NK-92 (cell line): ENCODE data around the gene EYS.
"Not testable (repeated sequence)": the region's sequence is repeated elsewhere in the genome, so short reads cannot be mapped to it uniquely, and the experiment has no call there.

Experiments
- DNase-seq: peaks from one replicate; lab custom pipeline; 2025; ENCODE audit not compliant: unreplicated experiment; lab: John Stamatoyannopoulos, UW

The EYS gene

DNA sequence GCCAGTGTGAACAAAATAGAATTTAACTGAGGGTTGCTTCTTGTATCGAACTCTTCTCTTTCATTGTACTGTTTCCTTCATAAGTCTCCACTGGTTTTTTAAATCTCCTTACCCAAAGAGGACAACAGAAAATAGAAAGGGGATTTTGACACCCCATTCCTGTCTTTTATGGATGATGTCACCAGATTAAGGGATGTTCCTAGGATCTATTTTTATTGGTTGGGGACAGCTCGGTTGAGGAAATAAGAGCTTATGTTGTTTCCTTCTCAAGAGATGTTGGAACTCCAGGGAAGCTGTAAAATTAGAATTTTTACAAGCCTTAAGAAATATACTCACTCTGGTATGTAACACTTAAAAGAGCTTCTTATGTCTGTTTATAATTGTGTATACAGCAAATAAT lies 1900.0 kb downstream of the EYS start:
- DNase-seq: no peak

DNA sequence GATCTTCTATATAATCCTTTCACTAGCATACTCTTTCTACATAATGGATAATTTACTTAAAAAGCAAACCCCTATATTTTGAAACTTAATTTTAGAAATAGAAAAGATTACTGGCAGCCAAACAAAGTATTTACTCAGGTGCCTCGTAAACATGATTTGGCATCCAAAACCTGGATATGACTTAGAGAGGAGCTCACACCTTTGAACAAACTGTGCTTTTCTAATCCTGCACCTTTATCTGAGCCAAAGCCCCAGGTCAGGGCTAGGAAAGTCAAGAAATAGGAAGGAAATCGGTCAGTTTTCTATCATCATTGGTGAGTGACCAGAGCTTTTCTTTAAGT lies 1900.5 kb downstream of the EYS start:
- no peak for DNase-seq

DNA sequence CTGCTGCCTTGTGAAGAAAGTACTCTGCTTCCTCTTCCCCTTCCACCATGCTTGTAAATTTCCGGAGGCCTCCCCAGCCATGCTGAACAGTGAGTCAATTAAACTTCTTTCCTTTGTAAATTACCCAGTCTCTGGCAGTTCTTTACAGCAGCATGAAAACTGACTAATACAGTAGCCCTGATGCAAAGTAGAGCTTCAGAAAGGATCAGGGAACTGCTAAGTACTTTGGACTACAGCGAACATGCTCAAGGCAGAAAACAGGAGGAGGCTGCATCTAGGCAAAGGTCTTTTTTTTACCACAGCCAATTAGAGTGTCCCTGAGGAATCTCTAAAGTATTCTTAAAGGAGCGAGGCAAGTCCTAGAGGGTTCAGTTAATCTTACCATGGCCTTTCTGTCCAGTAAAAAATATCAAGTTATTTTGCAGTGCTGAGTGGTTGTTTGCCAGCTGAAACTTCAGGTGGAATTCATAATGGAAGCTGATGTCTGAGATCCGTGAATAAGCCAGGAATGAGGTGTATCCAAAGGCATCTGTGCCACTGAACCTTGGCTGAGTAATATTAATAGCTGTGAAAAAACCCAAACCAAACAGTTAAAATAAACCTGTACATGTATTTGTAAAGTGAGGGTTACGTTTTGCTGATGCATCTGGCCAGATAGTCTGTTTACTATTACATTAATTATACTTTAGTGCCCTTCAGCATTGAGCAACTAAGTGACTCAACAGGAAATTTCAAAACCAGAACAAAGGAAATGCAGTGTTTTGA lies 1901.0 kb downstream of the EYS start:
- no peak for DNase-seq

DNA sequence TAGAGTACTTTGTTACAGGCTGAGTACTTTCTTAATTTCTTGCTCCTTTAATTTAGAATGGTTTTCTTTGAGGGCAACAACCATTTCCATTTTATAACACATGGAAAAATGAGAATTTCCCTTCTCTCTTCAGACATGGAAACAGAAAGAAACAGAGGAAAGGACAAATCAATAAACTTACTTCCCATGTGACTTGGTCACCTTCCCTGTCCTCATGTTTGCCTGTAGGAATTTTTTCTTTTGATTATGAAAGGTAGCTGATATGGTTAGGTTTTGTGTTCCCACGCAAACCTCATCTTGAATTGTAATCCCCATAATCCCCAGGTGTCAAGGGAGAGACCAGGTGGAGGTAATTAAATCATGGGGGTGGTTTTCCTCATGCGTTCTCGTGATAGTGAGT lies 1901.7 kb downstream of the EYS start:
- DNase-seq: no peak

DNA sequence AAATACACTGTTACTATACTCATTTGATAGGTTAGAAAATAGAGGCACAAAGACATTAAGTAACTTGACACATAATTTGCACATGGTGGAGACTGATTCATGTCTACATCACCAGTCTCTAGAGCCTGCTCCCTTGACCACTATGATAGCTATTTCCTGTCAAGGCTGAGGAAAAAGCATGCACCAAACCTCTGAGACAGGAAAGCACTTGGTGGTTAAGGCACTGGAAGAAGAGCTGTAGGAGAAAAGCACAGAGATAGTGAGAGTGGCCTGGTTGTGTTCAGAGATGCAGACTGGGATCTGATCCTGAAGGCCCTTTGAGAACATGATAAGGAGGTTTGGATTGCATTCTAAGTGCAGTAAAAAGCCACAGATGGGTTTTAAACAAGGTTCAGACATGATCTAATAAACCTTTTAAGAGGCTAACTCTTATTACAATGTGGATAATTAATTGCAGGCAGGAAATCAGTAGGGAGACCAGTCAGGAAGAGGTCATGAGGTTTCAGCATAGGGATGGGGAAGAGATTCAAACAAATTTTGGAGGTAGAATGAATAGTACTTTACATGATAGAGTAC lies 1902.6 kb downstream of the EYS start:
- DNase-seq: no peak

DNA sequence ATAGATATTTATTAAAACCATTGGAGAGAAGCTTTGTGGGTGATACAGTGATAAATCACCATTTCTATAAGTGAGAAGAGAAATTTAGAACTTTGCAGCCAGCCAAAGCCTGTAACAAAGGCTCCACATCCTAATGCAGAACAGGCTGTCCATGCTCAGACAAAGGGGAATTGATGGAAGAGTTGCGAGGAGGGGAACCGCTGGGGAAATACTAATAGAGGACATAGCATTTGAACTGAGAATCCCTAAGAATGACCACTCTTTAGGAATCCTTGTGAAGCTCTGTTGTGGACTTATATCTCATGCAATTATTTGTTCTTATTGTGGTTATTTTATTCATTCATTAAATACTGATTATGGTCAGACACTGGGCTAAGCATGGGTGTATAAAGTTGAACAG lies 1903.7 kb downstream of the EYS start:
- no peak for DNase-seq

DNA sequence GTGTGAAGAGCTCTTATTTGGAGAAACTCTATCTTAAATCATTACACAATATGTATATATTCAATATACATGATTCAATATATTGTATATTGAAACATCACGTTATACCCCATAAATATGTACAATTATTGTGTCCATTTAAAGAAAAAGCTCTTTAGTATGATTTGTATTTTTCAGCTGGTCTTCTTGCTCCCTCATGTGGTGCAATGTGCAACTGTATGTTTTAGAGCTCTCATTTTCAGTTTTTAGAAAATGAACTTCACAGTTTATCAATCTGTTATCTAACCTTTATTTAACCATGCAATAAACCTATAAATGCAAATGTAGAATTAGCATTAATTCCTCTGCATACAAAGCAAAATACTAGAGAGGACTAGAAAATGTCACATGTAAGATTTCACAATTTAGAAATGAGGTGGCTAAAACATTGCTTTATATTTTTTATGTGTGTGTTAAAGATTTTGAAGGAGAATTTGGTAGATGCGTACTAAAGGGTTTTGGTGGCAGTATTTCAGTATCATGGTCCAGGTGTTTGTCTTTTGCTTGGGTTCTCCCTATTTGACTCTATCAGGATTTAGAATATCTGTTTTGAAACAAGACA lies 1904.3 kb downstream of the EYS start:
- DNase-seq: no peak

DNA sequence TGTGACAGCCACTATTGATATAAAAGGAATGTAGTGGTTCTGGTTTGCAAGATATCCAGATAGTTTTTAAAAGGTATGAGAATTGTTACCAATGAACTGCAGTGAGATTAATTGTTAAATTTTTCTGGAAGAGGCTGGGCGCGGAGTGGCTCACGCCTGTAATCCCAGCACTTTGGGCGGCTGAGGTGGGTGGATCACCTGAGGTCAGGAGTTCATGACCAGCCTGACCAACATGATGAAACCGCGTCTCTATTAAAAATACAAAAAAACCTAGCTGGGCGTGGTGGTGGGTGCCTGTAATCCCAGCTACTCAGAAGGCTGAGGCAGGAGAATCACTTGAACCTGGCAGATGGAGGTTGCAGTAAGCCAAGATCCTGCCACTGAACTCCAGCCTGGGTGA lies 1906.6 kb downstream of the EYS start:
- DNase-seq: not testable (repeated sequence)

DNA sequence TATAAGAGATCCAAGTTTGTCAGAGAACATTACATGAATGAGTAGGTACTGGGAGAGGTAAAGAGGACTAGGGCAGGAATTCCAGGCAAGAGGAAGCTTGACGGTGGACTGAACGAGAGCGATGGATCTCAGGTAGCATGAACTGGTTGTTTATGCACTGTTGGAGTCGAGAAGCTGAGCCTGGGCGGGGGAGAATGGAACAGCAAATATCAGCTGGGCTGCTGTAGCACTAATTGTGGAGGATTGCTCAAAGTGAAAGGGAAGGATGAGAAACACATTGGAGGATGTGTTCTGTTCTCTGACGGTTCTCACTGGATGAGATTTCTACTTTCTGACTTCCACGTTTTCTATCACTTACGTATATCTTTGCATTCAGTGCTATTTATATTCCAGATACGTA lies 1907.2 kb downstream of the EYS start:
- DNase-seq: no peak

DNA sequence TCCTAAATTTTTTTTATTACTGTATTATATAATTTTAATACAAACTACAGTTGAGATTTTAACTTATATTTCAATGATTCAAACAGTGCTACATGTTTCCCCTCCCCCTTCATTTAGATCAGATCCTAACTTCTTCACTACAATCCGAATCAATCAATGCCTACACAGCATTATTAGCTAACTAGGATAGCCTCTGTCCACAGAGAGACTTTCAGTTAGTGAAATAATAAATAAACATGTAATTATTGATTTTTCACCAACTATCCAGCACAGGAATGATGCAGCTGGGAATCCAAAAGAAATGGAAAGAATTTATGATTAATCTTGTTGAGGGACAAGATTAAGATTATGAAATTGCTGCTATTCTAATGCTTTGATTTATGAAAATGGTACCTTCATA lies 1907.7 kb downstream of the EYS start:
- no peak for DNase-seq

DNA sequence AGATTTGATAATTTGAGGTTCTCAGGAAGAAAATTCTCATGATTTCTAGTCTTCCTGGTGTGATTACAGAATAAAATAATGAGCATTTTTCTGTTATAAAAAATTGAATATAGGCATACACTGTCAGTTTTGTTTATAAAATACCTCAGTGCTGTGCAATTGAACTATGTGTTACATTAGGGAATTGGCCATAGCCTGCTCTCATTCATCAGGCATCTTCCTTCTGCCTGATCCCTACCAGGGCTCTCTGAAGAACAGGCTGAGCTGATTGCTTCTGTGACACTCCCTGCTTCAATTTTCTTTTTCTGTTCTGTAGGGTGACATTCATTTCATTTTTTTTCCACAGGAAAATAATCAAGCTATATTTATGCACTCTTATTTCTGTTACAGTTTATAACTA lies 1908.6 kb downstream of the EYS start:
- DNase-seq: no peak

DNA sequence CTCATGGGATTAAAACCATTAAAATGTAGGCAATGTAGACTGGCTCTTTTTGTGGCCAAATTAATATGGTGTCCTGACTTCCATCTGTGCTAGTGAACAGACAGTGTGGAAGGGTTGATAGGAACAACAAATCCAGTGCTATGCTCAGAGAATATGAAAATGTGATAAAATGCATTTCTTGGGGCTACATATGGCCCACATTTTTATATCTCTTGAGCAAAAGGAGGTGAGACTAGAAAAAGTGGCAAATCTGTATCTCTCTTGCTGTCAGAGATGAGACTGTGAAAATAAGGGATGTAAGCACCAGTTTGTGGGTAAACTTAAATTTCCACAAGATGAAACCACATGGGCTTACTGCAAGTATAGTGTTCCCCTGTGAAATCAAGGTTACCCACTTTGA lies 1909.3 kb downstream of the EYS start:
- no peak for DNase-seq

DNA sequence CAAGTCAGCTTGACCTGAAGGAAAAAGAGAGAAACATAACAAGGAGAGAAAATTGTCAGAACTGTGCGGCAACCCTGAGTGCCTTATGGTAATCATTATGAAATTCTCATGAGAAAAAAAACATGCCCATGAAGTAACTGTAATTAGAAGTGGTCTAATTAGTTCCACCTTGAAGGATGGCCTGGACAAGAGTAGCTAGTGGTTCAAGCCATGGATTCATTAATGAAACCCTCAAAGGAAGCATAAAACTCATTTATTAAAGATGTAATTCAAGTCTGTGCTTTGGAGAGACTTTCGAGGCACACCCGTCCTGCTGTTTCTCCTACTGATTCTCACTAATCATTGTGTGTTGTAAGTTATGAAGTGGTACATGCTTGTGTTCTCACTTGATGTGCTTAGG lies 1911.2 kb downstream of the EYS start:
- DNase-seq: no peak

DNA sequence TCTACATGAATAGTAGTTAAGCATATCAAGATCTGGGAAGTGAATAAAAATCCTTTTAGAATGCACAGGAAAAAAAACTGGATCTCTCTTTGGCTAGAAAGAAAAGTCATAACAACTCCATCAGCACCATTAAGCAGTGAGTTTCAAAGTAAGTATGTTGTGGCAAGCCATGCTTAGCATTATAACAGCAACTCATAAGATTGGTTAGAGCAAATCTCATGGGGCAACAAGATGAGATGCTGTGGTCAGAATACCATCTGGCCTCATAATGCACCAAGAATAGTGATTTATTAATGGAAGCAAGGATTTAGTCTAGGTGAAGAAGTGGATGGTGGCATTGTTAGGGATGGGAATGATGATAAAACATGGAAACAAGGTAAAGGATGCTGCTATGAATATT lies 1912.0 kb downstream of the EYS start:
- no peak for DNase-seq

DNA sequence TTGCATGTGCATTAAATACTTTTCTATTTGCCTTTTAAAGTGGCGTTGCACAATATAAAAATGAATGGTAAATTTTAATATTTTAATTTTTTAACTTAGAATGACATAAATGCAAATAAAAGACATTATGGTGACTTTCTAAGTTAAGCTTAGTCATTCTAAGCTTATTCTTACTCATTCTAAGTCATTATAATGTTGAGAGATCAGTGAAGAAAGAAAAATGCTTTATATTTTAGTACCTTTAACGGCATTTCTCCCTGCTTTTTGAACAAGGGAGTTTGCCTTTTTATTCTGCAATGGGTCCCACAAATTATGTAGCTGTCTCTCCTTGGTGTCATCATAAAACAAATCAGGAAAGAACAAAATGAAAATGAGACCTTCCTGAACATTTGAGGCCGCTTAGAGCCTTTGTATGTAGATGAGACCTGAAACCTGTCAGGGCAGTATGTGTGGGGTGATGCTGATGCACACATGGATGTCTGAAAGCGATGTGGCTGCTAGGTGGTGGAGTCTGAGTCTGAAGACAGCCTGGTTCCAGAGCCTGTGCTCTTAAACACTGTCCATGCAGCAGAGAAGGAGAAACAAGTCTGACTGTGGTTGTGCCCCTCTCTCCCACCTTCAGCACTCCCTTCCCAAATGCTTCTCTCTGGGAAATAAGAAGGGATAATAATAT lies 1913.4 kb downstream of the EYS start:
- no peak for DNase-seq

DNA sequence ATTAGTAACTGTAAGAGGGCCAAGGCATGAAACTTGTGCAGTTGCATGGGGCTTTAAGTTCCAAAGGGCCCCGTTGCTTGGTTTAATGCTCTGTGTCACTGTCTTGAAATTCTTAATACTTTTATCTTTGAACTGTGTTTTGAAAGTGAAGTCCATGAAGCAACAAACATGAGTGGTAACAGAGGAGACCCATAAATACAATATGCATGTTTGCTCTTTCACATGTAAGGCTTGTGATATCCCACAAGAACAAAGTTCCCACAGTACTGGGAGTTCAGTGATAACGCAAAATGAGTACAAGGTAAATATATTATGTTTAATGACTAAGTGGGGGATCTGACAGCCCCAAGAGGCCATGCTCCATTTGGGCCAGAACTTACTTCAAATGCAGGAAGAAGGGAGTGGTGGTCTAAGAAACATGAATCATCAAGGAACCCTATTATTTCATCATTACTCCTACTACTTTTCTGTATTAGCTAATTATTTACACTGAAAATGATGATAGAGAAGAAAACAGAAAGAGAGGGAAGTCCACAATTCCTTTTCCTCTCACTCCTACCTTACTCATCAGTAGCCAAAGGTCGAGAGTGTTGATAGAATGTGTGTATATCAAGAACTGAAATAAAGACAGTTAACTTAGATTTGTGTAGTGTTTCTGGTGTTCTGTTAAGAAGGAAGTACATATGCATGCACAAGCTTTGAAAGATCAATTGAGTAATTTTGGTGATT lies 1914.1 kb downstream of the EYS start:
- no peak for DNase-seq

DNA sequence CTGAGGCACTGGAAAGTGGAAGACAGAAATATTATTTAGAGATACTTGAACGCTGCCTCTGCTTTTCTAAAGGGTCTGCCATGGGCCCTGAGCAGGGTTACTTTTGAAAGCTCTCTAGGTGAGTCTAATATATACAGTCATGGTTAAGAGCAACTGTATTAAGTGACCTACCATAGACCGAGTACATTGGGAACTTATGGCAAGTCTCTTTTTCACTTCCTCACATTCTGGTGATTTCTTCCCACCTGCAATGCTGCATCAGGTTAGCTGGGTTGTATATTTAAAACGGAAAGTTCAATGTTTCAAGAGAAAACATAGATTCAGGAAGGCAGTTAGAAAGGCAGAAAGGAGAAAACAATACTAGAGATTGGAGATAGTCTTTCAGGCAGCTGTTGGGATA lies 1916.7 kb downstream of the EYS start:
- DNase-seq: no peak

DNA sequence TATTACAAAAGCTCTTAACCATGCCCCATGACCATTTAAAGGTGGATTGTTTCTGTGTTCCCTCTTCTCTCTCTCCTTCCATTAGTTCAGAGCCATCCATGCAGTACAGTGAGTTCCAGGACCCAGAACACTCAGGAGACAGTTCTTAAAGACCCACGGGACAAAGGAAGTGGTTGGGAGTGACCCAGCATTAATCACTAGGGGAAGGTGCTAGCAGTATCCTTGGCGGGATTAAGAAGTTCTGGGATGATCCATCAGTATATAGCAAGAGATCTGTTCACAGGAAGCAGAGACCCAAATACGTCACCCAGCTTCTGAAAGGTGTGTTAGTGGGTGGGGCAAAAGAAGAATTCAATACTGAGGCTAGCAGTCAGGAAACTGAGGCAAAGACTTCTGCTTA lies 1917.3 kb downstream of the EYS start:
- DNase-seq: no peak

DNA sequence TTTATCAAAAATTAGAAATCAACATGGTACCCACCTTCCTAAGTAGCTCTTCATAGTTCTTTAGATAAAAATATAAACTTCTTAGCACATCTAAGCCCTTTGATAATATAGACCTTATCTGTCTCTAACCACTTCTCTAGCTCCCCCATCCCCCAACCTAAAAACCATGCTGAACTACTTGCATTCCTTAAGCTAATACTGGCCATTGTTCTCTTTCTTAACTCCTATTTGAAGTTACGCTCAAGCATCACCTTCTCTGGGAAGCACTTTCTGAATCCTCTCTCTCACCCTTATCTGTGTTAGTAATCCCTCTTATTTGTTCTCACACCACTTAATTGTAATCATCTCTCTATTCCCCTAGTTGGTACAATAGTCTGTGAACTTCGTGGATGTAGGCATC lies 1918.5 kb downstream of the EYS start:
- no peak for DNase-seq

DNA sequence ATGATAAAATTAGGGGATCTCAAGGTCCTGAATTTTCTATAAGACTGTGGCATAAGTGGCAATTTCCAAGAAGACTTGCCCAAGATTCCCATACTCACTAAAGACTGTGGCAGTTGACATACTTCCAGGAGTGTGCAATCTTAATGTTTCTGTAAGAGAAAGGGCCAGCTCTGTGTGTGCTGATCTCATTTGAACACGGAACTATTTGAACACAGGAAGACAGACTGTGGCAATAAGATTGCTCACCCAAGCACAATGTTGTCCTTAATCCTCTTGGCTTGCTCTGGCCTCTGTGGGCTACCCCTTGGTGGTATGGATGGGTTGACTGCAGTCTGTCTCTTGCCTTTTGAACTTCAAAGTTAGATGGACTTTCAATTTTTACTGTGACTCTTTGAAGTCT lies 1920.0 kb downstream of the EYS start:
- DNase-seq: no peak

DNA sequence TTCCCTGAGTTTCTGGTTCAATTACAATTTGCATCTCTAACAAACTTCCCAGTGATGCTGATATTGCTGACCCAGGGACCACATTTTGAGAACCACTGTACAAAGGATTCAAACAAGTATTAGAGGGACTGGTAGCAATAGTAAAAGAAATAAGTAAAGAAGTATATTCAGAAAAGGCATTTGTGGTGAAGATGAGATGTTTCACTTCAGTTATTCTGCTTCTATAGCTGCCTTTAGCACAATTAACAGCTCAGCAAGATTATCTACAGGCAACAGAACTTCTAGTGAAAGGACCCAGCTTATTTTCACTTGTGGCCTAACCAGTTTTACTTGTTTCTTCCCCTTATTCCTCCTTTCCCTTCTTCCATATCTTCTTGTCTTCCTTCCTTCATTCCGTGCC lies 1922.0 kb downstream of the EYS start:
- no peak for DNase-seq

DNA sequence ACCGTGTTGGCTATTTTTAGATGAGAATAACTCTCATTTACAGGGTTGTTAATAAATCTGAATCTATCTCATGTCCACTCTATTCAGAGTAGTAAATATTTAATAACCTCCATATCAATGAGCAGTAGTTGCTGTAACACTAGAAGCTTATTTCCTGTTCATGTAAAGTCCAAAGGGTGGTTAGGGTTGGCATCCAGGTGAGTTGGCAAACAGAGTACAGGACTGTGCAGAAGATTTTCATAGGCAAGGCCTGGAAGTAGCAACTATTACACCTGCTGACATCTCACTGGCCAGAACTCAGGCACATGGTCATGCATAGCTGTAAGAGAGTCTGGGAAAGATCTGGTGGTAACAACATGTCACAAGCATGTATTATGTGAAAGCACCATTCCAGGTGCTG lies 1923.9 kb downstream of the EYS start:
- DNase-seq: no peak
